Measurements from ENCODE around the gene ASAP3. TPM values are rescaled to one million over a fixed set of nuclear protein-coding genes. Genes with fewer than 3 reads are reported as not detected.
"Not testable (repeated sequence)": the region's sequence is repeated elsewhere in the genome, so short reads cannot be mapped to it uniquely, and the experiment has no call there.

The ASAP3 gene
- total RNA-seq, 3 donors from 2014 or later = 0.49 to 0.90 (median 0.66) TPM

DNA sequence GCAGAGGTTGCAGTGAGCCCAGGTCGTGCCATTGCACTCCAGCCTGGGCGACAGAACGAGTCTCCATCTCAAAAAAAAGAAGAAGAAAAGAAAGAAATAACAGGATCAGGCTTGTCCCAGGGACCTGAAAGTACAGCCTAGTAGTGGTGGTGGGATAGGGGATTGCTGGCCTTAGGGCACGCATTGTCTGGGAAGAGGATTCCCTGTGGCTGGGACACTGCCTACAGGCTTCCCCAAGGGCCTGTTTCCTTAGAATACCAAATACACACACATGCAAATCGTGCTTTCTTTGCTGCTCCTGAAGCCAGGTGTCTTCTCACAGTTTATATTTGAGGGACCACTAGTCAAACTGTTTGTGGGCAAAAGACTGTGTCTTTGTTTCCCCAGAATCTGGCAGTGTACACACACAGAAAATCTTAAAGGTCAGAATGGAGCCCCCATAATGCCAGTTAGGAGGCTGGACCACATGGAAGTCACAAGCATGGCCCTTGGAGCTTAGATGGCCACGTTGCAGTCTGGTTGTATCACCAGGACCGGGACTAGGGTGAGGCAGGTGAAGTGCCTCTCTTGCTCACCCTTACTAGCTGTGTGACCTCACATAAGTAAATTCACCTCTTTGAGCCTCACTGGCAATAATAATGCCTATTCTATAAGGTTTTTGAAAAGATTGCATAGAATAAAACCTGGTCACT is 12.7 kb upstream of the ASAP3 start:
- ATAC-seq (peak in 1 of 2 donors; percentile 28), DNase-seq (no peak)
- Mint-ChIP-seq H3K9me3 (no peaks in the 10 kb centered on the region), H3K36me3 (ENCODE audit: insufficient read depth) (no peaks in the 10 kb centered on the region), H3K4me1 (ENCODE audit: low read depth) (peaks cover 5% of the 10 kb centered on the region), H3K4me3 (no peak overlapping the region), H3K27me3 (ENCODE audit: low read depth) (no peaks in the 10 kb centered on the region)

GRCh38 chr1:23494836-23495235 is 10.9 kb upstream of the ASAP3 start:
- H3K4me1 Mint-ChIP-seq (ENCODE audit: low read depth); H3K9me3 Mint-ChIP-seq; H3K27me3 Mint-ChIP-seq (ENCODE audit: low read depth); H3K36me3 Mint-ChIP-seq (ENCODE audit: insufficient read depth); H3K4me3 Mint-ChIP-seq; ATAC-seq; DNase-seq: not testable (repeated sequence)

DNA sequence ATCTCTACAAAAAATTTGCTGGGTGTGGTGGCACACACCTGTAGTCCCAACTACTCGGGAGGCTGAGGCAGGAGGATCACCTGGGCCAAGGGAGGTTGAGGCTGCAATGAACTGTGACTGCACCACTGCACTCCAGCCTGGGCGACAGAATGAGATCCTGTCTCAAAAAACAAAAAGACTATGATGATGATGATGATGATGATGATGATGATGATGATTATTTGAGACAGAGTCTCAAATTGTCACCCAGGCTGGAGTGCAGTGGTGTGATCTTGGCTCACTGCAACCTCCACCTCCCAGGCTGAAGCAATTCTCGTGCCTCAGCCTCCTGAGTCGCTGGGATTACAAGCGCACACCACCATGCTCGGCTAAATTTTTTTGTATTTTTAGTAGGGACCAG is 8.8 kb upstream of the ASAP3 start:
- ATAC-seq; H3K27me3 Mint-ChIP-seq (ENCODE audit: low read depth): not testable (repeated sequence)

GRCh38 chr1:23492132-23492720 is 8.2 kb upstream of the ASAP3 start:
- no peak overlapping the region for H3K4me3 Mint-ChIP-seq
- DNase-seq (no peak), ATAC-seq (no peak)
- H3K9me3 Mint-ChIP-seq = no peaks in the 10 kb centered on the region
- no peaks in the 10 kb centered on the region for H3K36me3 Mint-ChIP-seq (ENCODE audit: insufficient read depth)
- H3K27me3 Mint-ChIP-seq (ENCODE audit: low read depth) = peaks cover 2% of the 10 kb centered on the region
- peaks cover 2% of the 10 kb centered on the region for H3K4me1 Mint-ChIP-seq (ENCODE audit: low read depth)

More for the DNA sequence above, 8.8 kb upstream of the ASAP3 start:
- not testable (repeated sequence) for H3K36me3 Mint-ChIP-seq (ENCODE audit: insufficient read depth); DNase-seq; H3K4me1 Mint-ChIP-seq (ENCODE audit: low read depth); H3K9me3 Mint-ChIP-seq; H3K4me3 Mint-ChIP-seq

- H3K27me3 Mint-ChIP-seq (ENCODE audit: low read depth) = peaks cover 3% of the 10 kb centered on the region
- H3K4me3 Mint-ChIP-seq = no peak overlapping the region
- H3K4me1 Mint-ChIP-seq (ENCODE audit: low read depth) = peaks cover 4% of the 10 kb centered on the region
- ATAC-seq (no peak), DNase-seq (no peak)
- H3K36me3 Mint-ChIP-seq (ENCODE audit: insufficient read depth) = no peaks in the 10 kb centered on the region
- H3K9me3 Mint-ChIP-seq = no peaks in the 10 kb centered on the region
These were observed 5.9 kb upstream of the ASAP3 start for GRCh38 chr1:23489842-23490241.

DNA sequence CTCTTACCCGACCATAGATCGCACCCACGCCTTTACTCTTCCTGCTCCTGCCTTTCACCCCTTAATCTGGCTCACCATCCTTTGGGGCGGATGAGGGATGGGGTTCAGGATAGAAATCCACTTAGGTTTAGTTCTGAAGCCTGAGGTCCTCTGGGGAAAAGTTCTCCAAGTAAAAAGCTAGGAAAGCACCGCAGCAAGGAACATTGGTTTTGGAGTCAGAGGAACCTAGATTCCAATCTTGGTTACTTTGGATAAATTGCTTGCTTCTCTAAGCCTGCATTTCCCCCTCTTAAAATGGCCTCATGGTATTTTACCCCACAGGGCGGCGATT is 988 bp upstream of the ASAP3 start:
- Mint-ChIP-seq H3K4me1 (ENCODE audit: low read depth) (peaks cover 17% of the 10 kb centered on the region), H3K4me3 (peak overlapping the region; percentile 80), H3K36me3 (ENCODE audit: insufficient read depth) (no peaks in the 10 kb centered on the region), H3K27me3 (ENCODE audit: low read depth) (peaks cover 24% of the 10 kb centered on the region), H3K9me3 (no peaks in the 10 kb centered on the region)
- DNase-seq = no peak
- no peak for ATAC-seq

DNA sequence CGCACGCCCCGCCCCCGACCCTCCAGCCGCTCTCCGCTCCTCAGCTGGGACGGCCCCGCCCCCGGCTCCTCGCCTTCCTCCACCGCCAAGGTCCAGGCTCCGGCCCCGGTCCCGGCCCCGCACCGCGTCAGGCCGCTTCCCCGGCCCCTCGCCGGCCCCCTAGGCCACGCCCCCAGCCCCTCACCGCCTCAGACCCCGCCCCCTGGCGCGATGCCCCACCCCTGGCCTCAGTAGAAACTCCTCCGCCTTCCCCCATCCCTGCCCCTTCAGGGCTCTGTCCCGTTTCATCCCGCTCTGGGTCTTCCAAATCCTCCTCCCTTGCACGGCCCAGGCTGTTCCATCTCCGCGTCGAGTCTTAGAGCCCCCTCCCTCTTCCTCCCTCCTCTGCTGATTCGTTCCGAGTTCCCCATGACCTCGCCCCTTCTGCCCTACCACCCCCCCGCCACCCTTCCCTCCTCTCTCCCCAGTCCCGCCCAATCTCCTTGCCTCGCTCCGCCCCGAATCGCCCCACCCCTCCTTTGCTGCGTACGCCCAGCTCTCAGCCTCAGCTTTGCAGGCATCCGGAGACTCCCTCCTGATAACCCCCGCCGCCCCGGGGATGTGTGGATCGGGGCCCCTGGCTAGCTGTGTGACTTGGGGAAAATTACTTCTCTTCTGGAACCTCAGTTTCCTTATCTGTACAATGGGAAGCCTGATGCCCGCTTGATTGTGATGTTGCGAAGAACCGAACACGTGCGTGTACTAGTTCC is 448 bp upstream of the ASAP3 start:
- H3K4me3 Mint-ChIP-seq = peak overlapping the region; percentile 80
- ATAC-seq (peak; percentile 90 to 91), DNase-seq (peak; percentile 87)
- no peaks in the 10 kb centered on the region for H3K36me3 Mint-ChIP-seq (ENCODE audit: insufficient read depth)
- peaks cover 24% of the 10 kb centered on the region for H3K27me3 Mint-ChIP-seq (ENCODE audit: low read depth)
- H3K4me1 Mint-ChIP-seq (ENCODE audit: low read depth) = peaks cover 17% of the 10 kb centered on the region
- no peaks in the 10 kb centered on the region for H3K9me3 Mint-ChIP-seq

DNA sequence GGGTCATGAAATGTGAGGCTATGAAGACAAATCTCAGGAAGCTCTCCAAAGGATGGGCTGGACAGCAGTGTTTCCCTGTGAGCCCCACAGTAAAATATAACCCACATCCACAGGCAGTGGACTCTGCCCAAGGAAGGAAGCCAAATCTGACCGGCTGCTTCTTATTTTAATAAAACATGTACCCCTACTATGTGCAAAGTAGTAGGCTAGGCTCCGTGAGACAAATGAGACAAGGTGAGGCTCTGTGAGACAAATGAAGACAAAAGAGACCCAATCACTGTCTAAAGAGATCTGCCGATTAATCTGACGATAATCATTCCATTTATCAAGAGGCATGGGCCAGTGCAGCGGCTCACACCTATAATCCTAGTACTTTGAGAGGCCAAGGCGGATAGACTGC is 2.1 kb downstream of the ASAP3 start:
- H3K36me3 Mint-ChIP-seq (ENCODE audit: insufficient read depth) = no peaks in the 10 kb centered on the region
- H3K9me3 Mint-ChIP-seq = no peaks in the 10 kb centered on the region
- ATAC-seq (no peak), DNase-seq (no peak)
- H3K4me3 Mint-ChIP-seq = peak overlapping the region; percentile 12
- H3K4me1 Mint-ChIP-seq (ENCODE audit: low read depth) = peaks cover 17% of the 10 kb centered on the region
- H3K27me3 Mint-ChIP-seq (ENCODE audit: low read depth) = peaks cover 28% of the 10 kb centered on the region

DNA sequence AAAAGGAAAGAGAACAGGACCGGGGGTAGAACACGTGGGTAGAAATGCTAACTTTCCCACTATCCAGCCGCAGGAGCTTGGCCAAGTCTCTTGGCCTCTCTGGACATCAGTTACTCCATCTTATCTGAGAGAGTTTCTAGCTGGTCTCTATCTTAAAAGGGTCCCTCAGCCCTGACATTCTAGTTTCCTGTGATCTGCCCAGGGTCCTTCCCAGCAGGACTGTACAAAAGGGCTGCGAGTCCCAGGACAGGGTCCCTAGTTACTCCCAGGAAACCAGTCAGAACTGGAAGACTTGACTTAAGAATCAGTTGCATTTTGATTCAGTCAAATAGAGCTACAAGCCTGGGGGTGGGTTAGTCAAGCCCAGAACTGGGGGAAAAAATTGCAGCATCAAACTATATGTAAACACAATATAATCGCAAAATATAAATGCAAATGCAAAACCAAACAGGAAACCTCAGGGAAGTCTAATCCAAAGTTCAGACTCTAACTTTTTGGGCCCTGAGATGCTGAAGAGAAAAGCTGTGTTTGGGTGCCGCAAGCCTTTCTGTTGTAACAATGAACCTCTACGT is 2.9 kb downstream of the ASAP3 start:
- Mint-ChIP-seq H3K36me3 (ENCODE audit: insufficient read depth) (no peaks in the 10 kb centered on the region), H3K27me3 (ENCODE audit: low read depth) (peaks cover 33% of the 10 kb centered on the region), H3K4me1 (ENCODE audit: low read depth) (peaks cover 17% of the 10 kb centered on the region), H3K4me3 (no peak overlapping the region), H3K9me3 (no peaks in the 10 kb centered on the region)
- DNase-seq = no peak
- no peak for ATAC-seq

DNA sequence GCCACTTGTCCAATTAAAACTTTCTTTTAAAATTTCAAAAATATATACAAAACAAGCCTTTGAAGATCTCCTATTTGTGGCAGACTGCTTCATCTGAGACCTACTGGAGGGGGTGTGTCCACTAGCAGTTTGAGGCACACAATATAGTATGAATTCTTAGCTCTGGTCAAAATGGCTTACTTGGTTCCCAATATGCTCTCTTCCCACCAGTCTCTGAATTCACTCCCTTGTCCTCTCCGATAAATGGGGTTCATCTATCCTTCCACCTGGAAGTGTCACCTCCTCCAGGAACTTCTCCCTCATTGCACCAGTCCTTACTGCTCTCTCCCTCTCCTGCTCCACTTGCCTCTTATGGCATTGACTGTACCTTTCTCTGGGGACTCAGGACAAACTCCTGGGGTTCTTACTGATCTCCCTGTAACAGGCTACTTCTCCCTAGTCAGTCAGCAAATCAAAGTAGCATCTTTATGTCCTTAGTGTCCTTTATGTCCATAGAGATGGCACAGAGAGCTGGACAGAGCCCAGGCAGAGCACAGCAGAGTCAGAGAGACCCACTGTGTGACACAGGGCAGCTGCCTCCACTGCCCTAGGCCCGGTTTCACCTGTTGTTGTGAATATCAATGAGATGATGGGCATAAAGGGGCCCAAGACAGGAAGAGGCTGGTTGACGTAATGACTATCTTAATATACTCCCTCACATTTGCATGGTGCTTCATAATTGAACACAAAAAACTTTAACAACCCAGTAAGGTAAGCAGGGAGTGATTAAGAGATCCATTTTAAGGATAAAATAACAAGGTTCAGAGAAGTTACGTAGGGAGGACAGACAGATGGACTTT is 3.6 kb downstream of the ASAP3 start:
- Mint-ChIP-seq H3K4me1 (ENCODE audit: low read depth) (peaks cover 17% of the 10 kb centered on the region), H3K4me3 (no peak overlapping the region), H3K9me3 (no peaks in the 10 kb centered on the region), H3K27me3 (ENCODE audit: low read depth) (peaks cover 33% of the 10 kb centered on the region), H3K36me3 (ENCODE audit: insufficient read depth) (no peaks in the 10 kb centered on the region)
- ATAC-seq (no peak), DNase-seq (no peak)

DNA sequence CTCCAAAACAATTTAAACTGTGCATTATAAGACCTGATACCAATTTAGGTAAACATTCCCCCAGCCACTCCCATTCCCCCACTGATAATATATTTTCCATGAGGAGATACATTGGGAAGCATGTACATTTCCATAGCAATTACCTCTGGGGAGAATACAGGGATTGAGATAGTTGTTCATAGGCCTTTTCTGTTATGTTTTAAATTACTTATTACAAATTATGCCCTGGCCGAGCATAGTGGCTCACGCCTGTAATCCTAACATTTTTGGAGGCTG is 4.4 kb downstream of the ASAP3 start:
- peaks cover 11% of the 10 kb centered on the region for H3K4me1 Mint-ChIP-seq (ENCODE audit: low read depth)
- DNase-seq = no peak
- no peak for ATAC-seq
- H3K9me3 Mint-ChIP-seq = no peaks in the 10 kb centered on the region
- no peaks in the 10 kb centered on the region for H3K36me3 Mint-ChIP-seq (ENCODE audit: insufficient read depth)
- peaks cover 32% of the 10 kb centered on the region for H3K27me3 Mint-ChIP-seq (ENCODE audit: low read depth)
- no peak overlapping the region for H3K4me3 Mint-ChIP-seq

DNA sequence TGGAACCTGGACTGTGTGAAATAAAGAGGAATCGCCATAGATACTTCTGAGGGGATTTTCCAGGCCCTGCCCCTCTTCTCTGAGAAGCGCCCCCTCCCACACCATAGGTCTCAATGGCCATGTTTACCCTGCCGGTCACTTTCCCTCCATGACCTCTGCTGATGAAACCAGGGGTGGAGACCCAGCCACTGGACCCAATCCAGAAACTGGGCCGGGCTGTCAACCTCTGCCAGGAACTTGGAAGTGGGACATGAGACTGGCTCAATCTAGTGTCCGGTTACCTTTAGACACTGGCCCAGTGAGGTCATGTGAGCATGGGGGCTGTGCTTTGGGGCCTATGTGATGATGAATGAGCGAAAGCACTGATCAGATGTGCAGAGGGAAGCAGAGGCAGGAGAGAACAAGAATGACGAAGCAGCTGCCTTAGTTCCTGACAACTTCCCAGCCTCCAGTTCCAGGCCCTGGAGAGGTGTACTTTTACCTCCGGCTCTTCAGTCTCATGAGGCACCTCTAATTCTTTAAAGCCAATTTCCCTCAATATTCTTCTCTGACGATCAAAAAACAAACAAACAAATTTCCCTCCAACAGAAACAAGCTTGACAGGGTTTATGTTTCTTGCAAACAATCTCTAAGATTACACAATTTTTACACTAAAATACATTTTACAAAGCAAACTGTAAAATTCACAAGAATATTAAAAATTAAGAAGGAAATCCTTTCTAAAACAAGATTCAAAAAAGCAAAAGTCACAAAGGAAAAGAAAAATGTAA is 4.9 kb downstream of the ASAP3 start:
- H3K4me3 Mint-ChIP-seq = no peak overlapping the region
- H3K9me3 Mint-ChIP-seq = no peaks in the 10 kb centered on the region
- ATAC-seq = no peak

DNA sequence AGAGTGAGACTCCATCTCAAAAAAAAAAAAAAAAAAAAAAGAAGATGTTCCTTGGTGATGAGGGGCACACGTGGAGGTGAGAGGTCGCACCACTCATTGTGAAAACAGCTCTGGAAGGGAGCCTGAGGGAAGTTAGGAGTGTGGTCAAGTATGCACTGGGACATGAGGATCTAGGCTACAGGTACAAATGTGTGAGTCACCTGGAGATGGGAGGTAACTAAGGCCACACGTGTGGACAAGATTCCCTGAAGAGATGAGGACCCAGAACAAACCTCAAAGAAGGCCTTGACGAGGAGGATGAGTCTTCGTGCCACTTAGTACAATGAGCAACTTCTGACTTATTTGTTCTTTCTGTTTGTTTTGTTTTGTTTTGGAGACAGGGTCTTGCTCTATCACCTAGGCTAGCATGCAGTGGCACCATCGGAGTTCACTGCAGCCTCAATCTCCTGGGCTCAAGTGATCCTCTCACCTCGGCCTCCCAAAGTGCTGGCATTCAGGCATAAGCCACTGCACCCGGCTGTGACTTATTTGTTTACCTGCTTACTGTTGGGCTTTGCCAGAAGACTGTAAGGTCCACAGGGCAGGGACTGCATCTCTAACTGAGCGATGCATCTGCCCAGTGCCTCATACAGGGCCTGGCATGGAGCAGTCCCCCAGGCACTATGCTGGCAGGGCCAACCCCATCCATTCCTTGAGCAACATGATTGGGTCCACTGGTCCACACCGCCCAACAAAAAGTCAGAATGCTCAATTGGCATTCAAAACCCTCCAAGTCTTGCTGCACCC is 6.4 kb downstream of the ASAP3 start:
- H3K4me1 Mint-ChIP-seq (ENCODE audit: low read depth) = peaks cover 2% of the 10 kb centered on the region
- no peak for ATAC-seq
- DNase-seq = no peak
- no peak overlapping the region for H3K4me3 Mint-ChIP-seq
- H3K27me3 Mint-ChIP-seq (ENCODE audit: low read depth) = peaks cover 26% of the 10 kb centered on the region
- no peaks in the 10 kb centered on the region for H3K9me3 Mint-ChIP-seq
- no peaks in the 10 kb centered on the region for H3K36me3 Mint-ChIP-seq (ENCODE audit: insufficient read depth)

More for the DNA sequence above, 4.9 kb downstream of the ASAP3 start:
- Mint-ChIP-seq H3K36me3 (ENCODE audit: insufficient read depth) (no peaks in the 10 kb centered on the region), H3K27me3 (ENCODE audit: low read depth) (peaks cover 32% of the 10 kb centered on the region), H3K4me1 (ENCODE audit: low read depth) (peaks cover 10% of the 10 kb centered on the region)
- DNase-seq = no peak
